Measurements from ENCODE around the gene MS4A8.
"Not testable (repeated sequence)": the region's sequence is repeated elsewhere in the genome, so short reads cannot be mapped to it uniquely, and the experiment has no call there.

Gene MS4A8, protein sequence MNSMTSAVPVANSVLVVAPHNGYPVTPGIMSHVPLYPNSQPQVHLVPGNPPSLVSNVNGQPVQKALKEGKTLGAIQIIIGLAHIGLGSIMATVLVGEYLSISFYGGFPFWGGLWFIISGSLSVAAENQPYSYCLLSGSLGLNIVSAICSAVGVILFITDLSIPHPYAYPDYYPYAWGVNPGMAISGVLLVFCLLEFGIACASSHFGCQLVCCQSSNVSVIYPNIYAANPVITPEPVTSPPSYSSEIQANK

DNA sequence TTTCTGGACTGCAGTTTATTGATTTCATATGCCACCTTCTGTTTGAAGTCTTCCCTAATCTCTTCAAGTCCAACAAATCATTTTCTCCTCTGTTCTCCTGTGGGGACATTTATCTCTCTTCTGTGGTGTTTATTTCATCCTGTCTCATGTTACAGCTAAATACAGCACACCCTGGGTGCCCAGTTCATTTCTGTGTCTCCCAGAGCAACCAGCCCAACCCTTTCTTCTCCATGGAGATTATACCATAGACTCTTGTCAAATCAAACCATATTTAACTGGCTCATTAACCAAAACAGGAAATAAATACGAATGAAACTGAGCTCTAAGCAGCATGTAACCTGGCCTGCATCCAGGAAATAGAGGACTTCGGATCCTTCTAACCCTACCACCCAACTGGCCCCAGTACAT, at the start of gene MS4A8:
TSS of gene MS4A8 (plus strand) at position 329 of the 408 bp plus-strand sequence. CDS start 1,249 bp downstream, outside the sequence.
- DNase-seq (ENCODE audit: insufficient read length, low spot score) (no peak), FAIRE-seq (no peak)

DNA sequence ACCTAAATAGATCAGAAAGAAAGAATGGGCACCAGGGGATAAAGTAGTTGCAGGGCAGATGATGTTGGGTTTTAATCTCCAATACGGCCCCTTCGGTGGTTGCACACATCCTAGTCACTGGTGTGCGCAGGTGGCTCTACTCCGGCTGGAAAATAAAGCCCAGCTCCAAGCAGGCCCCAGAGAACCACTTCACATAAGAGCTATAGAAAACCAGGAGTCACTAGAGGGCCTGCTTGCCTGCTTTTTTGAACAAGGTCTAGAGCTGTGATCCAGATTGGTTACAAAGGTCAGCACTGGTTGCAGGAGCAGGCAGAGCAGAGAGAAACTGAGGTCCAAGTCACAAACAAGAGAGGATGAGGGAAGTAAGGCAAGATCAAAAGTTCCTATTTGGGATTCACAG, 41.5 kb upstream of the MS4A8 start:
- FAIRE-seq, result no peak
- no peak for DNase-seq (ENCODE audit: insufficient read length, low spot score)

DNA sequence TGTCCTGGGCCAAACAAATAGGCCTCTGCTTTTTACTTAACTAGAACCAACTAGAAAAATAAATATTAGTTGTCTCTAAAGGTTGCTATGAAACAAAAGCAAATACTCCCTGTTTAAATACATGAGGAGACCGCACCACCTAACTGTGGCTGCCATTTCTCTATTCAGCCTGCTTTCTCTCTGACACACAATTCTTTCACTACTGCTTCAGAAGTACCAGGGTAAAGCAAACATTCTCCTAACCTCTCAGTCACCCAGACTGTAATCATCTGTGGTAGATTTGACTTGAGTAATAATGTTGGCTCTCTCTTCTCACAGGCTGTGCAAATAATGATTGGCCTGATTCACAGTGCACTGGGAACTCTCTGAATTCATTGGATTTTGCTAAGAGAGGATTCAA, 41.0 kb upstream of the MS4A8 start:
- FAIRE-seq, result no peak
- no peak for DNase-seq (ENCODE audit: insufficient read length, low spot score)

DNA sequence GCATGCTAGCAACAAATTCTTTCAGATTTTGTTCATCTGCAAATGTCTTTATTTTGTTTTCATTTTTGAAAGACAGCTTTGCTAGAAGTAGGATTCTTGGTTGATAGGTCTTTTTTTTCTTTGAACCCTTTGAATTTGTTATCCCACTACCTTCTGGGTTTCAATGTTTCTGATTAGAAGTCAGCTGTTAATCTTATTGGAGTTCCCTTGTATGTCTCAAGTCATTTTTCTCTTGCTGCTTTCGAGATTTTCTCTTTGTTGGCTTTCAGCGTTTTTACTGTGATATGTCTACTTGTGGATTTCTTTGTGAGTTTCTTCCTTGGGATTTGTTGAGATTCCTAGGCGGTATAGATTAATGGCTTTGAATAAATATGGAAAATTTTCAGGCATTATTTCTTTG, 27.2 kb upstream of the MS4A8 start:
- DNase-seq (ENCODE audit: insufficient read length, low spot score) (no peak), FAIRE-seq (no peak)

DNA sequence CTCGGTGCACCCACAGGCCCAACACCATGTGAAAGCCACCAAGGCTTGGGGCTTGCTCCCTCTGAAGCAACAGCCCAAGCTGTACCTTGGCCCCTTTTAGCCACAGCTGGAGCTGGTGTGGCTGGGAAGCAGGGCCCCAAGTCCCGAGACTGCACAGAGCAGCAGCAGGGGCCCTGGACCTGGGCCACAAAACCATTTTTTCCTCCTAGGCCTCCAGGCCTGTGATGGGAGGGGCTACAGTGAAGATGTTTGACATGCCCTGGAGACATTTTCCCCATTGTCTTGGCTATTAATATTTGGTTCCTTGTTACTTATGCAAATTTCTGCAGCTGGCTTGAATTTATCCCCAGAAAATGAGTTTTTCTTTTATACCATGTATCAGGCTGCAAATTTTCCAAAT, 21.2 kb upstream of the MS4A8 start:
- DNase-seq (ENCODE audit: insufficient read length, low spot score); FAIRE-seq: not testable (repeated sequence)

DNA sequence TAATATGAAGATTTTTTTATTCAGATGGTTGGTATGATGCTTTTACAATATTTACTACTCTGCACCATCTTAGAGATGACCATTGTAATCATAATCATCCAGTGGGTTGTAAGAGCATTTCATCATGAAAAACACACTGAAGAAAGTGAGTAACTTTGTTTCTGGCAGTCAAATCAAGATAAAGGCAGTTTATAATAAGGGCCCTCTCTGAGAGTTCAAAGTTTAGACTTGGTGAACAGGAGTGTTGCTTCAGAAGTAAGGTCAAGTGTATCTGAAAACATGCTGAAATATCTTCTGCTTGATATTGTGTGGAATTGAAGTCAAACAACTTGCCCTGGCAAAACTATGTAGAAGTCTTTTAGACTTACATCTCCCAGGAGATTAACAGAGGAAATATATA, 19.5 kb upstream of the MS4A8 start:
- DNase-seq (ENCODE audit: insufficient read length, low spot score) (no peak), FAIRE-seq (no peak)

DNA sequence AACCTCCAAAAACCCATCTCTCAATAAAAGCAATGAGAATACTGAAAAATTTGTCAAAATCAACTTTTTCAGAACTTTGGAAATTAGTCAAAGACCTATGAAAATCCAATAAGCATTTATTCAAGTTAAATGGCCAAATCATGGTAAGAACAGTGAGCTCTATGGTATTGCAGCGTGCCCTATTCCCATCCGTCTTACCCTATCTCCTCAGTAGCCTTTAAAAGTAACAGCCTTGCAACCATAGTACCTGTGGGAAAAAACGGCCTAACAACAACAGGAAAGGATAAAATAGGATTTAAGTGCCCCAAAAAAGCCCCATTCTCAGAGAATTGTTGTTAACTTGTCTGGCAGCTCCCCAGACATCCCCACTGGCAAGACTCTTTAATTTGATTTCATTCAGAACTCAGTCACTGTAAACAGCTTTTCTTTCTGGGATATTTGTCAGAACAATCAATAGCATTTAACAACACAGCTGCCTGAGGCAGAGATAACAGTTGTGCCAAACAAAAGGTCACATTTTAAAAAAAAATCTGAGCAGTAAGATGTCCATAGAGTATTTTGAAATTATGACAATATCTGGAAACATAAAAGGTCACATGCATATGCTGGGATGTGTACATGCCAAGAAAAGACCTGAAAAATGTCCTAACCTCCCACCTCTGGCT, 18.8 kb upstream of the MS4A8 start:
- FAIRE-seq (no peak), DNase-seq (ENCODE audit: insufficient read length, low spot score) (no peak)

DNA sequence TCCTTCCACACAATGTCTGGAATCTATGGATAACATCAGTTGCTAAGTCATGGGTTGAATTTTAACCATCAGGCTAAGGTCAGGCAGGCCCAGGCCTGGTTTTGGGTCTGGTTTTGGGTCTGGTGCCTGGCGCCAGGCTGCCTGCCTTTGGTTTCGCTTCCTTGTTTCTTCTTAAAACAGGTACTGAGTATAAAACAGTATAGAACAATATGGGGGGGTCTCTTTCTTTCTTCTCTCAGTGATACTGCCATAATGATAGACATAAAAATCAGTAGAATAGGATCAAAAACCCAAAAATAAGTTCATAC, 14.9 kb upstream of the MS4A8 start:
- DNase-seq (ENCODE audit: insufficient read length, low spot score), result not testable (repeated sequence)

DNA sequence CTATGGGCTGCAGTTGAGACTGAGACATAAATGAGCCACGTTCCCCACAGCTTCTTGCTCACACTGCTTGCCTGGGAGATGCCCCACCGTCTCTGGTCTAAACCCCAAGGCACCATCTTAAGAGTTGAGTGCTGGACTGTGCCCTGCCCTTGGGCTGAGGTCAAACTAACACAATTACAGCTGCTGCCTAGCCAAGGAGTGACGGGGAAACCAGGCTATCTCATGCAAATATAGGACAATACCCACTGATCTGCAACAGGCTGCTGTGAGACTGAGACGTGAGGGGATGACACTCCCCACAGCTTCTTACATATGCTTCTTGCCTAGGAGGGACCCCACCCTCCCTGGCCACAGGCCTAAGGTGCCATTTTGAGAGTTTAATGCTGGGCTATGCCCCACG, 7.8 kb upstream of the MS4A8 start:
- FAIRE-seq (no peak), DNase-seq (ENCODE audit: insufficient read length, low spot score) (no peak)

More for the DNA sequence above, 14.9 kb upstream of the MS4A8 start:
- not testable (repeated sequence) for FAIRE-seq

DNA sequence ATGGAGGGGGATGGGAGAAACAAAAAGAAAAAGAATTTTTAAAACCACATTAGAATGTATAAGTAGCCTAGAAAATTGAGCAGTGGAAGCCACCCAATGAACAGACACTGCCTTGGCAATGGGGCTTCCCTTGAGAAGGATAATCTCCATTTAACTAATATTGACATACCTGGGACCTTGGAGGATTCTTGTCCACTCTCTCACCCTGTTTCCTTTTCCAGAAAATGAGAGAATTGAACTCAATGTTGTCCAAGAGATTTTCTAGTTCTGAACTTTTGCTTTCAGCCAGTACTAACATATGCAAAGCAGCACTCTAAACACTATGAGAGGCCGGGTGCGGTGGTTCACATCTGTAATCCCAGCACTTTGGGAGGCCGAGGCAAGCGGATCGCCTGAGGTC, 524 bp downstream of the MS4A8 start:
- FAIRE-seq, result no peak

DNA sequence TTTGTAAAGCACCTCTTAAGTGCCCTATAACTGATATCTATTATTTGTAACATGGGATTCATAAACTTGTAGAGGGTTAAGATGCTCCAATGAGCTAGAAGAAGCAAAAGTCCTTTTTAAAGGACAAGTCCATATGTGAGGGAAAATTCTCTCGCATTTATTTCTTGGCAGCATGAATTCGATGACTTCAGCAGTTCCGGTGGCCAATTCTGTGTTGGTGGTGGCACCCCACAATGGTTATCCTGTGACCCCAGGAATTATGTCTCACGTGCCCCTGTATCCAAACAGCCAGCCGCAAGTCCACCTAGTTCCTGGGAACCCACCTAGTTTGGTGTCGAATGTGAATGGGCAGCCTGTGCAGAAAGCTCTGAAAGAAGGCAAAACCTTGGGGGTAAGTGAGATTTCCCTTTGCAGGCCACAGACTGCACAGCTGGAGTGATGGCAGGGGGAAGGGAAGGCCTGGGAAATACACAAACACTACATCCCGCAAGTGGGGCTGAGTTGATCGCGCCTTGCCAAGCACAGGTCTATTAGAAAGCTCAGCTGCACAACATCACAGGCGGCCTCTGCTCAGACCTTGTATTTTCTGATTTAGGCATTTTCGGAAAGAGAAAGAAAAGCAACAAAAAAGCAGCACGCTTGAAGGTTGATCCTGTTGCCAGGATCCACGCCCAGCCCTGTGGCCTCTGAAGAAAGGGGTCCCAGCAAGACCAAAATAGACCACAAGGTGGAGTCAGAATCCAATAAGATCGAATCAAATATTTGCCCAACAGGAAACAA, 1.5 kb downstream of the MS4A8 start:
- DNase-seq (ENCODE audit: insufficient read length, low spot score), result peak; percentile 23

More for the DNA sequence above, 524 bp downstream of the MS4A8 start:
- no peak for DNase-seq (ENCODE audit: insufficient read length, low spot score)

DNA sequence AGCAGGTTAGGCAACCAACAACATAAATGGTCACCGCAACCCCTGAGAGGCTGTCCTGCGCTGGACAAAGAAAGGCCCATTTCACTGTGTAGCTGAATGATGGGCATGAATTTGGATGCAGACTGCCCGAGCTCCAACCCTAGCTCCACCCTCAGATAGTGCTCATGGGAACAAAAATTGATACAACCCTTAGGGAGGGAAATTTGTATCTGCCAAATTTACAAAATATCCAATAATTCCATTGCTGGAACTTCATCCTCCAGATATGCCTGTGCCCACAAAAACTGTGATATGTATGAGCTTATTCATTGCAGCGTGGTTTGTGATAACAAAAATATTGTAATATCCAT, 2.0 kb downstream of the MS4A8 start:
- no peak for FAIRE-seq
- DNase-seq (ENCODE audit: insufficient read length, low spot score), result no peak

More for the DNA sequence above, 1.5 kb downstream of the MS4A8 start:
- FAIRE-seq, result no peak

DNA sequence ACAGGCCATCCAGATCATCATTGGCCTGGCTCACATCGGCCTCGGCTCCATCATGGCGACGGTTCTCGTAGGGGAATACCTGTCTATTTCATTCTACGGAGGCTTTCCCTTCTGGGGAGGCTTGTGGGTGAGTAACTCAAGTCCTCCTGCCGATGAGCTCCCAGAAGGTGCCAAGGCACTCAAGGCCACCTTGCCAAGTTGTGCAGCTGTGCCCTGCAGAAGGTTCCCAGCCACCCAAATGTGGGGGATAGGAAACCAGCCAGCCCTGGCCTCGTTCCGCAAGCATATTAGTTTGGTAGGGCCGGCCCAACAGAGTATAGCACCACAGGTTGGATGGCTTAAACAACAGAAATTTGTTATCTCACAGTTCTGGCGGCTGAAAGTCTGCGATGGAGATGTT, 4.0 kb downstream of the MS4A8 start:
- FAIRE-seq, result no peak
- DNase-seq (ENCODE audit: insufficient read length, low spot score), result no peak

DNA sequence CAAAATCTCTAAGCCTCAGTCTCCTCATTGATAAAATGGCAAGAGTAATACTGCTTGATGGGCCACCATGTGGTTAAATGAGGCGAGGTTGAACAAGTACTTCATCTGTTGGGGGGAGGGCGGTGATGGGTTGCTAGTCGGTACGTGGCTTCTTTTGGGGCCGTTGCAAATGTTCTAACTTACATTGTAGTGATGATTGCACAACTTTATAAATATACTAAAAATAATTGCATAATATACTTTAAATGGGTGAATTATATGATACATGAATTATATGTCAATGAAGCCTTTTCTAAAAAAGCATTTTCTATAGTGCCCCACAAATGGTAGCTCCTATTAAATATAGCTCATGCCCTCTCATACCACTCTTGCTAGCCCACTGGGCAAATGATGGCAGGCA, 6.5 kb downstream of the MS4A8 start:
- DNase-seq (ENCODE audit: insufficient read length, low spot score) (no peak), FAIRE-seq (no peak)

DNA sequence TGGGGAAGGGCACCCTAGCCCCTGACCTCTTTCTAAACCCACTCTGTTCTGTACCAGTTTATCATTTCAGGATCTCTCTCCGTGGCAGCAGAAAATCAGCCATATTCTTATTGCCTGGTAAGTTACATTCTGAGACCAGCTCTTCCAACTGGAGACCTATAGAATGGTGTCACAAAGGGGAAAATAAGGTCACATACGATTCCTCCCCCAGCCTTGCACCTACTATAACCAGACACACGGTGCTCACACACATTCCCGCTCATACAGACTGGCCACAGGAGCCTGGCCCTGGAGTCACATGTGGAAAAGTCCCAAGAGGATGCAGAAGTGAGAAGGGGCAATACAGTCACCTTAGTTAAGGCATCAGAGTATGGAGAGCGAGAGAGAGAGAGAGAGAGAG, 7.5 kb downstream of the MS4A8 start:
- no peak for DNase-seq (ENCODE audit: insufficient read length, low spot score)
- no peak for FAIRE-seq

DNA sequence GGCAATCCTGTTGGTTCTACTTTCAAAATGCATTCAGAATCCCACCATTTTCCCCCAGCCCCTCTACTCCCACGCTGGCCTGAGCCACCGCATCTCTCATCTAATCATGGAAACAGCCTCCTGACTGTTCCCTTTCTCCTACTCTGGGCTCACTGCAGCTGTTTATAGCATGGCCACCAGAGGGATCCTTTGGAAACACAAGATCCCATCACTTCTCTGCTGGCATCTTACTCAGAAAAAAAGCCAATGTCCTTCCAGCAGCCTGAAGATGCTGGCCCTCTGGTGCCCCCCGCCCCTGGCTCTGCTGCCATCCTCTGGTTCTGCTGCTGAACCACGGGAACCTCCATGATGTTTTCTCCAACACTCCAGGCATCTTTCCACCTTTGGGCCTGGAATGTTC, 11.1 kb downstream of the MS4A8 start:
- peak; percentile 10 for DNase-seq (ENCODE audit: insufficient read length, low spot score)
- no peak for FAIRE-seq

DNA sequence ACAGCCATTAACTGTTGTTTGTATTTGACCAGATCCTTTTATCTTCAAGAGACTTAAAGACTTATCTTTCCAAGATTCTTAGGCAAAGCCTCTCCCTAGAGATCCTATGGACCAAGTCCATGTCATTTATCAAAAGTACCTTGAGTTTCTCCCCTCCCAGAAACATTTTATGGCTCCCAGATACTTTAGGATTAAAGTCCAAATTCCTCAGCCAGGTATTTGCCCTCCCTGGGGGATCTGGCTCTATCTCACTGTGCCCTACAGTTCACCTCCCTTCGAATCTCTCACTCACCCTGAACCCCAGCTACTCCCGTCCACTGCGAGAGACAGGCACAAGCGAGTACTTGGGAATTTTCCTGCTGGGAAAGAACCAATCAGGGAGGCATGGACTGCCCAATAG, 11.9 kb downstream of the MS4A8 start:
- DNase-seq (ENCODE audit: insufficient read length, low spot score) (no peak), FAIRE-seq (no peak)

DNA sequence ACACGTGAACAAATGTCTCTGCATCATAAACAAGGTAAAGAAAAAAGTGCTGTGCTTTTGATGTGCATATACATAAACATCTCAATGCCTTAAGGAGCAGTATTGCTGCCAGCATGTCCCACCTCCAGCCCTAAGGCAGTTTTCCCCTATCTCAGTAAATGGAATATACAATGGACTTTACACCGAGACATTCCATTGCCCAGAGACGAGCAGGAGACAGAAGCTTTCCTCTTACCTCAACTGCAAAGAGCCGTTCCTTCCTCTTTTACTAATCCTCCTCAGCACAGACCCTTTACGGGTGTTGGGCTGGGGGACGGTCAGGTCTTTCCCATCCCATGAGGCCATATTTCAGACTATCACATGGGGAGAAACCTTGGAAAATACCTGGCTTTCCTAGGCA, 14.0 kb downstream of the MS4A8 start:
- DNase-seq (ENCODE audit: insufficient read length, low spot score); FAIRE-seq: not testable (repeated sequence)

DNA sequence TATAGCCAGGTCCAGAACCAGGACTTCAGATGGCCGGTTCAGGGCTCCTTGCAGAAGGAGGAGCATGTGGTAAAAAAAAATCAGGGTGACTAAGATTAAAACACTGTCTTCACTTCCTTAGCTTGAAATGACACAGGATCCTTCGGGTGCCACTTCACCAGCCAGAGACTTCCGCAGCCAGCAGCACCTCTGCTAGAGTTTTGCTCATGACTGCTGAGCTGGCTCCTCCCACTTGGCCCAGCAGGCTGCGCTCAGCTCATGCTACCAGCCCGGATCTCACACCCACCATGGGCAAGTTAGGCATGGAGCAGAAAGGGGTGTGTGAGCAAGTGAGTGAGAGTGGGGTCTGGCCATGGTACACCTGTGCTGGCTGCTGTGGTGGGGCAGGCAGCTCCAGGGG, 18.5 kb downstream of the MS4A8 start:
- FAIRE-seq (no peak), DNase-seq (ENCODE audit: insufficient read length, low spot score) (no peak)

DNA sequence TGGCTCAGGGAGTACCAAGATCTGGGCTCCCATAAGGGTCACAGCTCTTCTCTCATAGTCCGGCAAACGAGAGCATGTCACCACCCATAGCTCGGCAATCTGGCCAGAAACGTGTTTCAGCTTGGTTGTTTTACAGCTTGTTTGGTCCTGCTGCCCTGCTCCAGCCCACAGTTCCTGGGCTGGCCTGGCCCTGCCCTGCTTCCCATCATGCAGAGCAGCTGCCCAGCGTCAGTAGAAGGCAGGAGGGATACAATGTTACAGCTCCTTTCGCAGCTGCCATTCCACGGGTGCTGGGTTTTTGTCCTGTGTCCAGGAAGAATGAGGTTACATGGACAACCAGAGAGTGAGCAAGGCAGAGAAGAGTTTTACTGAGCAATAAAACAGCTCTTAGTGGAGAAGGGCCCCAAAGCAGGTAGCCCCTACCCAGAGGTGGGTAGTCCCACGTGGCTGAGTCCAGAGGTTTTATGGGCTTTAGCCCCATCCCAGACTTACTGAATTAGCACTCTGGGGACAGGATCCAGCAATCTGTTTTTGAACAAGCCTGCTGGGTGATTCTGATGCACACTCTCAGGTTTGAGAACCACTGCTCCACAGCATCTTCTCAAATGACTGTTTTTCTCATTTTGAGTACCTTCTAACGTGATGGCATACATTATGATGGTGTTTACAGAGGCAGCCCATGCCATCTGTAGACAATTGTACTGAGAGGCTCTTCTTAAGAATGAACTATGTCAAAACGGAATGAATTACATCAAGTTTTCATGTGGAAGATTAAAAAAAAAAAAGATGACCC, 19.3 kb downstream of the MS4A8 start:
- DNase-seq (ENCODE audit: insufficient read length, low spot score) (no peak), FAIRE-seq (no peak)

DNA sequence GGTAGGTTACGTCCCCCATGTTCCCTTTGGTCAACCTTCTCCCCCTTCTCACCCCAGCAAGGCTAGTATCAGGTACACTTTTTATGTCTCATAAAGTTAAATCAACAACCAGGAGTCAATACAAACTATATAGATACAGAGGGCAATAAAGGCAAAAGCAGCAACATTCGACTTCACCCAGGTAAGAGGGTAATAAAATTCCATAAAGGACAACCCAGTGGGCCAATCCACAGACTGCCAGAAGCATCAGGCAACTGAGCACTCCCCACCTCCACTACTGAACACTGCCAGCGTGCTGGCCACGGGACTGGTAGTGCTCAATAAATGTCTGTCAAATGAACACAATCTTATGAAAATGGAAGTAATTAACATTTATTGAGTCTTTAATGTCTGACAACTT, 20.0 kb downstream of the MS4A8 start:
- FAIRE-seq, result no peak
- no peak for DNase-seq (ENCODE audit: insufficient read length, low spot score)
